HepG2 (cell line): ENCODE measurements around the gene PLPPR4. TPM values are rescaled to one million over a fixed set of nuclear protein-coding genes. Genes with fewer than 3 reads are reported as not detected.

ENCODE experiments used
- ATAC-seq: fragments of 200-7000 bp; cut with Tn5 transposase; 3 replicates; pipeline ENCODE4 v1.9.1; 2020; ENCODE audit warnings: mild to moderate bottlenecking, moderate library complexity
- BruUV-seq: library from RNA; stranded (reverse); fragments of 400-500 nt; replicated peaks from 2 replicates; lab custom pipeline; 2021; lab: Mats Ljungman, UMichigan
- CTCF ChIA-PET: fragments of 300-600 bp; formaldehyde crosslinking; extraction: SDS; loops from one replicate; lab custom pipeline; 2021; ENCODE audit warnings: low total read pairs, inconsistent platforms, low intra/inter-chr PET ratio; lab: Yijun Ruan, JAX
- POLR2A ChIA-PET: fragments of 350-600 bp; sonication (Branson Sonifier 250); formaldehyde crosslinking; loops from one replicate; lab custom pipeline; 2020; ENCODE audit warnings: antibody characterized with exemption, inconsistent platforms; lab: Yijun Ruan, JAX
- DNase-seq: peaks from one replicate; pipeline ENCODE4 v3.0.0-alpha.2; 2015; ENCODE audit warnings: low spot score
- FAIRE-seq: peaks from 3 replicates; lab custom pipeline; 2011; peaks lifted over from hg19 to GRCh38; lab: Jason Lieb, UNC
- H2AFZ ChIP-seq: one replicate; pipeline ENCODE4 v1.6.1; 2011; ENCODE audit warnings: low read length, inconsistent platforms
- H3K27ac ChIP-seq: fragments of 300-600 bp; 3 replicates; pipeline ENCODE4 v1.8.0; 2011; ENCODE audit warnings: mixed run types, mild to moderate bottlenecking, mixed read lengths, low read length, inconsistent platforms; ENCODE audit not compliant: insufficient read depth; ENCODE audit errors: extremely low read length
- H3K27me3 ChIP-seq, 2 experiments: fragments of 200-600 bp in 1 of 2; 2 replicates in 1 of 2; 3 replicates in 1 of 2; pipeline versions ENCODE4 v1.6.0 to v1.8.0; 2011; ENCODE audit warnings: low read length in 2 of 2, mild to moderate bottlenecking in 2 of 2, moderate library complexity in 2 of 2, inconsistent platforms in 1 of 2; ENCODE audit not compliant: insufficient read depth in 2 of 2, control insufficient read depth in 1 of 2
- H3K36me3 ChIP-seq, 2 experiments: fragments of 200-600 bp in 1 of 2; replicated peaks in 1 of 2; 2 replicates in 1 of 2; 3 replicates in 1 of 2; pipeline versions ENCODE4 v1.5.1 to v1.8.0; 2011; ENCODE audit warnings: low read length in 2 of 2, inconsistent platforms in 1 of 2; ENCODE audit not compliant: insufficient read depth in 2 of 2, control insufficient read depth in 1 of 2
- H3K4me1 ChIP-seq: 2 replicates; pipeline ENCODE4 v1.5.1; 2012; ENCODE audit warnings: low read length, inconsistent platforms; ENCODE audit not compliant: insufficient read depth
- H3K4me2 ChIP-seq: 2 replicates; pipeline ENCODE4 v1.6.0; 2011; ENCODE audit warnings: low read depth, low read length, inconsistent platforms
- H3K4me3 ChIP-seq, 3 experiments: fragments of 200-600 bp in 1 of 3; sonication (generic), shearing (Covaris generic) in 1 of 3; replicated peaks in 1 of 3; 2 replicates each; pipeline ENCODE4 v1.5.1; 2011 to 2016; ENCODE audit warnings: low read length in 3 of 3, inconsistent platforms in 2 of 3, low read depth in 2 of 3, mild to moderate bottlenecking in 2 of 3, control low read depth in 1 of 3, mixed read lengths in 1 of 3; ENCODE audit not compliant: insufficient read depth in 1 of 3
- H3K79me2 ChIP-seq: one replicate; pipeline ENCODE4 v1.6.1; 2011; ENCODE audit warnings: low read length, inconsistent platforms; ENCODE audit not compliant: insufficient read depth
- H3K9ac ChIP-seq: 2 replicates; pipeline ENCODE4 v1.6.0; 2011; ENCODE audit warnings: mild to moderate bottlenecking, low read depth, low read length, inconsistent platforms; ENCODE audit not compliant: insufficient read depth
- H3K9me3 ChIP-seq: 2 replicates; pipeline ENCODE4 v1.5.1; 2012; ENCODE audit warnings: mild to moderate bottlenecking, low read length
- H4K20me1 ChIP-seq: 2 replicates; pipeline ENCODE4 v1.6.0; 2011; ENCODE audit warnings: inconsistent platforms, mild to moderate bottlenecking, low read length, moderate library complexity; ENCODE audit not compliant: insufficient read depth
- CERS6 ChIP-seq: sonication (generic); formaldehyde crosslinking; IDR thresholded peaks from 2 replicates; pipeline ENCODE4 v1.5.0; 2020; ENCODE audit warnings: missing genetic modification reagents
- GATAD1 ChIP-seq: IDR thresholded peaks from 2 replicates; pipeline ENCODE4 v1.6.1; 2016; ENCODE audit warnings: missing genetic modification reagents, missing compliant biosample characterization
- IRF9 ChIP-seq: sonication (generic); formaldehyde crosslinking; IDR thresholded peaks from 2 replicates; pipeline ENCODE4 v1.8.0; 2022; ENCODE audit warnings: missing genetic modification reagents, mild to moderate bottlenecking, borderline replicate concordance
- MTA1 ChIP-seq: sonication (generic); formaldehyde crosslinking; IDR thresholded peaks from 2 replicates; pipeline ENCODE4 v1.4.0; 2020; ENCODE audit warnings: missing genetic modification reagents, mild to moderate bottlenecking, borderline replicate concordance
- NKX3-1 ChIP-seq: sonication (generic); formaldehyde crosslinking; IDR thresholded peaks from 2 replicates; pipeline ENCODE4 v1.5.0; 2020; ENCODE audit warnings: missing genetic modification reagents
- SALL1 ChIP-seq: sonication (generic); formaldehyde crosslinking; IDR thresholded peaks from 2 replicates; pipeline ENCODE4 v1.8.0; 2022; ENCODE audit warnings: mild to moderate bottlenecking, missing genetic modification reagents
- SMARCC2 ChIP-seq: fragments of 450-650 bp; IDR thresholded peaks from 2 replicates; pipeline ENCODE4 v1.6.1; 2017; ENCODE audit warnings: antibody characterized with exemption, mild to moderate bottlenecking
- SNAPC5 ChIP-seq: sonication (generic); formaldehyde crosslinking; IDR thresholded peaks from 2 replicates; pipeline ENCODE4 v1.8.1; 2023; ENCODE audit warnings: mild to moderate bottlenecking, missing genetic modification reagents, borderline replicate concordance
- TRIM24 ChIP-seq: sonication (generic); formaldehyde crosslinking; IDR thresholded peaks from 2 replicates; pipeline ENCODE4 v1.8.0; 2022; ENCODE audit warnings: mild to moderate bottlenecking, missing genetic modification reagents
- ZNF670 ChIP-seq: sonication (generic); formaldehyde crosslinking; IDR thresholded peaks from 2 replicates; pipeline ENCODE4 v1.8.0; 2022; ENCODE audit warnings: mild to moderate bottlenecking, missing genetic modification reagents, borderline replicate concordance
- ZUFSP ChIP-seq: sonication (generic); formaldehyde crosslinking; IDR thresholded peaks from 2 replicates; pipeline ENCODE4 v1.9.0; 2021; ENCODE audit warnings: missing genetic modification reagents, mild to moderate bottlenecking, borderline replicate concordance
- WGBS: methylation state at CpG from one replicate; pipeline ENCODE4 v1.1.6; 2017; ENCODE audit warnings: low lambda C conversion rate; 5-methylcytosine and 5-hydroxymethylcytosine counted together
- in situ Hi-C: cut with HindIII; loops from 2 replicates; pipeline ENCODE4 v1.10.0; 2017; ENCODE audit warnings: low pct_unique_long_range_greater_than_20kb; ENCODE audit not compliant: extremely low pct_ligation_motif_present
- intact Hi-C: fragments of 100-400 bp; cut with micrococcal nuclease; formaldehyde crosslinking; loops from one replicate; pipeline ENCODE4 v1.10.0; 2022; ENCODE audit not compliant: unreplicated experiment
- polyA plus RNA-seq, 8 experiments: library from polyadenylated mRNA; depleted of rRNA in 3 of 8; stranded (reverse) in 7 of 8; unstranded in 1 of 8; fragments of >200 nt; fragmentation: Illumina TruSeq in 4 of 8; extraction: Trizol in 4 of 8; gene quantifications; 2 replicates each; pipeline versions ENCODE4 v1.2.1 to v1.2.3, GENCODE V29; 2011 to 2016; ENCODE audit warnings: low read depth in 4 of 8, missing spikeins in 1 of 8, mixed read lengths in 1 of 8; ENCODE audit not compliant: insufficient read depth in 1 of 8
- total RNA-seq, 5 experiments: library from RNA; depleted of rRNA; stranded (reverse); fragments of >200 nt; fragmentation: Illumina TruSeq; extraction: Trizol; gene quantifications; 2 replicates each; pipeline ENCODE4 v1.2.3, GENCODE V29; 2016; ENCODE audit warnings: low read depth in 1 of 5

PLPPR4 gene
- total and polyA plus RNA-seq, 2 of the 13 experiments (the other 11 are each of a cell fraction or from before 2014, with no cell fraction given), result not detected

- no peak for ATAC-seq
- POLR2A ChIA-PET, result no interaction called here
- no peaks in the 10 kb centered on the region for H3K36me3 ChIP-seq
Observed at GRCh38 chr1:99250728-99251127, 13.6 kb upstream of the PLPPR4 start.

GRCh38 chr1:99251308-99251707, 13.0 kb upstream of the PLPPR4 start:
- no peaks in the 10 kb centered on the region for H3K4me1 ChIP-seq
- no peaks in the 10 kb centered on the region for H4K20me1 ChIP-seq
- ATAC-seq, result no peak
- no peak overlapping the region for H3K4me2 ChIP-seq
- H3K36me3 ChIP-seq, result no peaks in the 10 kb centered on the region
- no peak overlapping the region for H2AFZ ChIP-seq
- WGBS, result 0% methylated on average over 1 of the region's 1 CpG
- H3K79me2 ChIP-seq, result no peaks in the 10 kb centered on the region
- H3K9me3 ChIP-seq, result no peaks in the 10 kb centered on the region
- CTCF ChIA-PET, result no interaction called here
- FAIRE-seq, result no peak
- intact Hi-C loops, result no loop called here
- H3K27me3 ChIP-seq, result no peaks in the 10 kb centered on the region
- in situ Hi-C loops, result no loop called here
- H3K27ac ChIP-seq, result no peak overlapping the region
- TF ChIP-seq MTA1 (CRISPR knock-in tag), result no peak
- TF ChIP-seq ZUFSP (CRISPR knock-in tag), result no peak
- no peak for TF ChIP-seq GATAD1 (CRISPR knock-in tag)
- no peak for TF ChIP-seq SNAPC5 (CRISPR knock-in tag)
- no peak for TF ChIP-seq CERS6
- TF ChIP-seq SALL1 (CRISPR knock-in tag), result no peak
- no peak for TF ChIP-seq TRIM24
- TF ChIP-seq NKX3-1 (CRISPR knock-in tag), result no peak
- TF ChIP-seq ZNF670, result no peak
- H3K4me3 ChIP-seq, result no peak overlapping the region
- POLR2A ChIA-PET, result no interaction called here
- BruUV-seq, result no TSS peak
- H3K9ac ChIP-seq, result no peak overlapping the region
- no peak for DNase-seq

More at GRCh38 chr1:99250728-99251127, 13.6 kb upstream of the PLPPR4 start:
- intact Hi-C loops (no loop called here), in situ Hi-C loops (no loop called here)
- H3K4me2 ChIP-seq, result no peak overlapping the region
- CTCF ChIA-PET, result no interaction called here
- no peaks in the 10 kb centered on the region for H3K79me2 ChIP-seq
- no peaks in the 10 kb centered on the region for H3K9me3 ChIP-seq
- H2AFZ ChIP-seq, result no peak overlapping the region
- DNase-seq, result no peak
- BruUV-seq, result no TSS peak
- no peaks in the 10 kb centered on the region for H4K20me1 ChIP-seq
- no peak for TF ChIP-seq IRF9 (CRISPR knock-in tag)
- no peak for TF ChIP-seq SMARCC2
- TF ChIP-seq, all 625 proteins: peak for 0
- no peak for FAIRE-seq
- no peaks in the 10 kb centered on the region for H3K4me1 ChIP-seq
- WGBS, result 8% methylated on average over 5 of the region's 5 CpGs
- no peak overlapping the region for H3K4me3 ChIP-seq
- H3K27me3 ChIP-seq, result no peaks in the 10 kb centered on the region
- no peak overlapping the region for H3K9ac ChIP-seq
- H3K27ac ChIP-seq, result no peak overlapping the region
